ENCODE measurements around the gene GP2.

The GP2 gene

DNA sequence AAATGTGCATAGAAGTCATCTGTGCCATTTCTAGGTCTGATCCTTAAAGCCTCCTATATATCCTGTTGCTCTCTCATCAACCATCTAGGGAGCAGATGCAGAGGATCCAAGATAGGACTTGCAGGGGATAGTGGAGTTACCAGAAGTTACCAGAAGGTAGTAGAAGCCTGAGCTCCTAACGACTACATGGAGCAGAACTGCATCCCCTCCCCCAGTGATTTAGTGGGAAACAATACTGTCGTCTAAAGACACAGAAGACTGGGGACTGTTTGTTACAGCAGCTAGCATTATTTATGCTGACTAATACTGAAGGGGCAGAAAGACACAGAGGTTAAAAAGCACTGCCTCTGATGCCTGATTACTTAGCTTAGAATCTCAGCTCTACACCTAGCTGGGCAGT, 15.8 kb downstream of the GP2 start:
- no peak for FAIRE-seq
- no peak for DNase-seq (ENCODE audit: insufficient read length)

GRCh38 chr16:20310421-20311395, 16.6 kb downstream of the GP2 start:
- FAIRE-seq (no peak), DNase-seq (ENCODE audit: insufficient read length) (no peak)
- no peak for TF ChIP-seq POLR2A (IDR thresholded peaks at IDR 0.05; ENCODE audit: low read depth, low read length)
- no peak for TF ChIP-seq TAF1 (IDR thresholded peaks at IDR 0.05; ENCODE audit: borderline replicate concordance, low read depth, low read length)
- TF ChIP-seq POLR2AphosphoS5 (IDR thresholded peaks at IDR 0.05; ENCODE audit: low read depth, low read length): no peak

More for the DNA sequence above, 15.8 kb downstream of the GP2 start:
- TF ChIP-seq POLR2AphosphoS5 (IDR thresholded peaks at IDR 0.05; ENCODE audit: low read depth, low read length) (no peak), POLR2A (IDR thresholded peaks at IDR 0.05; ENCODE audit: low read depth, low read length) (no peak), TAF1 (IDR thresholded peaks at IDR 0.05; ENCODE audit: borderline replicate concordance, low read depth, low read length) (no peak)

DNA sequence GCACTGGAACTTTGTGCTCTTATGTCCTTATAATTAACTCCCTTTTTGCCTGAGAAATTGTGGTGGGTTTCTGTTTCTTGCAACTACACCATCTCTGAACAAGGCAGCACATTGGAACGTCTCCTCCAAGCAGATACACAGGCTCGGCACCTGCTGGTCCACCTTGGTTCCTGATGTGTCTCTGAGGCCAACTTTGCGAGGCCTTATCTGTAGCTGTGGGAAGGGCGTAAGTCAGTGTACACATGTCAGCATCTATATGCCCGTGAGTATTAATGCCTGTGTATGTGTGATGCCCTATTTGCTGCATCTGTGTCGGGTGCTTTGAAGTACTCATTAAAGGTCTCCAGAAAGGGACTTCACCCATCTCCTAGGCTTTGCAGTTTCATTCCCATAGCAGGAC, 17.5 kb downstream of the GP2 start:
- TF ChIP-seq POLR2A (IDR thresholded peaks at IDR 0.05; ENCODE audit: low read depth, low read length) (no peak), TAF1 (IDR thresholded peaks at IDR 0.05; ENCODE audit: borderline replicate concordance, low read depth, low read length) (no peak), POLR2AphosphoS5 (IDR thresholded peaks at IDR 0.05; ENCODE audit: low read depth, low read length) (no peak)
- FAIRE-seq (no peak), DNase-seq (ENCODE audit: insufficient read length) (no peak)

GRCh38 chr16:20308801-20309590, 18.3 kb downstream of the GP2 start:
- TF ChIP-seq POLR2AphosphoS5 (IDR thresholded peaks at IDR 0.05; ENCODE audit: low read depth, low read length) (no peak), TAF1 (IDR thresholded peaks at IDR 0.05; ENCODE audit: borderline replicate concordance, low read depth, low read length) (no peak), POLR2A (IDR thresholded peaks at IDR 0.05; ENCODE audit: low read depth, low read length) (no peak)
- no peak for FAIRE-seq
- DNase-seq (ENCODE audit: insufficient read length): no peak

- TF ChIP-seq TAF1 (IDR thresholded peaks at IDR 0.05; ENCODE audit: borderline replicate concordance, low read depth, low read length): no peak
- no peak for TF ChIP-seq POLR2A (IDR thresholded peaks at IDR 0.05; ENCODE audit: low read depth, low read length)
- TF ChIP-seq POLR2AphosphoS5 (IDR thresholded peaks at IDR 0.05; ENCODE audit: low read depth, low read length): no peak
- FAIRE-seq (no peak), DNase-seq (ENCODE audit: insufficient read length) (no peak)
Observed at GRCh38 chr16:20308266-20308665, 19.0 kb downstream of the GP2 start.

GRCh38 chr16:20307791-20308190, 19.5 kb downstream of the GP2 start:
- FAIRE-seq (no peak), DNase-seq (ENCODE audit: insufficient read length) (no peak)
- TF ChIP-seq POLR2A (IDR thresholded peaks at IDR 0.05; ENCODE audit: low read depth, low read length) (no peak), TAF1 (IDR thresholded peaks at IDR 0.05; ENCODE audit: borderline replicate concordance, low read depth, low read length) (no peak), POLR2AphosphoS5 (IDR thresholded peaks at IDR 0.05; ENCODE audit: low read depth, low read length) (no peak)

GRCh38 chr16:20307240-20307671, 20.1 kb downstream of the GP2 start:
- no peak for DNase-seq (ENCODE audit: insufficient read length)
- TF ChIP-seq TAF1 (IDR thresholded peaks at IDR 0.05; ENCODE audit: borderline replicate concordance, low read depth, low read length): no peak
- no peak for TF ChIP-seq POLR2A (IDR thresholded peaks at IDR 0.05; ENCODE audit: low read depth, low read length)
- no peak for TF ChIP-seq POLR2AphosphoS5 (IDR thresholded peaks at IDR 0.05; ENCODE audit: low read depth, low read length)
- no peak for FAIRE-seq

DNA sequence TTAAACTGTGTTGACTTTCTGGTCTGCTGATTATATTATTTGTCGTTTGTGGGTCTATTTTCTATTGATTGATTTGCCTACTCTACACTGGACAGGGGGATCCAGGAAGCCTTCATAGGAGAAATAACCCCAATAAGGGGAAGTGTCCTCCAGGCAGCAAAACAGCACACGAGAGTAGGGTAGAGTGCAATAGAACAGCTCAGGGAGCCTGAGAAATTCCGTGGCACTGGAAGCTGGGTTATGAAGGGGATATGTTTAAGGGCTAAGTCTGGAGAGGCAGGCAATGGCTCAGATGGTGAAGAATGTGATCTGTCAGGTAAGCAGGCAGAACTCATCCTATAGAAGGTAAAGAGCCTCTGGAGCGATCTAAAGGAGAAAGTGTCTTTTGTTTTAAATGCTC, 20.9 kb downstream of the GP2 start:
- FAIRE-seq (no peak), DNase-seq (ENCODE audit: insufficient read length) (no peak)
- TF ChIP-seq POLR2A (IDR thresholded peaks at IDR 0.05; ENCODE audit: low read depth, low read length): no peak
- TF ChIP-seq POLR2AphosphoS5 (IDR thresholded peaks at IDR 0.05; ENCODE audit: low read depth, low read length): no peak
- no peak for TF ChIP-seq TAF1 (IDR thresholded peaks at IDR 0.05; ENCODE audit: borderline replicate concordance, low read depth, low read length)

DNA sequence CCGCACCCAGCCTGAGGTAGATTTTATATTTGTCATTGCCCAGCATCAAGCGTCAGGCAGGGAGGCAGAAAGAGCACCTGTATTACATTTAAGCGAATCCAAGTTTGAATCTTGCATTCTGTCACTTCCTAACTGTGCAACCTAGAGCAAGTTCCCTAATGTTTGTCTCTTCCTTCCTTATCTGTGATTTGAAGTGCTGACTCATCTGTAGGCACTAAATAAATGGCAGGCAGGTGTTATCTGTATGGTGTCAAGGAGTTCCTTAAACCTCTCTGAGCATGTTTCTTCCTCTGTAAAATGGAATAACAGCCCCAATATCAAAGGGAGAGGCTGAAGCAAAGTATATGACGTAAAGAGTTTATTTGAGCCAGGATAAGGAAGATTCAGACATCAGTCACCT, 24.3 kb downstream of the GP2 start:
- no peak for TF ChIP-seq TAF1 (IDR thresholded peaks at IDR 0.05; ENCODE audit: borderline replicate concordance, low read depth, low read length)
- TF ChIP-seq POLR2A (IDR thresholded peaks at IDR 0.05; ENCODE audit: low read depth, low read length): no peak
- no peak for TF ChIP-seq POLR2AphosphoS5 (IDR thresholded peaks at IDR 0.05; ENCODE audit: low read depth, low read length)
- DNase-seq (ENCODE audit: insufficient read length) (no peak), FAIRE-seq (no peak)

DNA sequence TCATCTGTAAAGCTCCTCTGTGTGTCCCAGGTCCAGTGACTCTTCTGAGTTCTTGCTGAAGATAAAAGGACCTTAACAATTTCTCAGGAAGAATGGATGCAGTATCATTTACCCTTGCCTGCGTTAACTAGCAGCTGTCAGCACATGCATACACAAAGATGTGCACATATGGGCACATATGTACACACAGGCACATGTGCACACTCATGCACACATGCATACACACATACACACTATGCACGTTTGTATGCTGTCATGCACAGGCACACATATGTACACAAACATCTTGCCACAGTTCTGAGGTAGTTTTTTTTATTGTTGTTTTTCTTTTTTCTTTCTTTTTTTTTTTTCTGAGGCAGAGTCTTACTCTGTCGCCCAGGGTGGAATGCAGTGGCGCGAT, 24.9 kb downstream of the GP2 start:
- FAIRE-seq (no peak), DNase-seq (ENCODE audit: insufficient read length) (no peak)
- TF ChIP-seq POLR2A (IDR thresholded peaks at IDR 0.05; ENCODE audit: low read depth, low read length) (no peak), TAF1 (IDR thresholded peaks at IDR 0.05; ENCODE audit: borderline replicate concordance, low read depth, low read length) (no peak), POLR2AphosphoS5 (IDR thresholded peaks at IDR 0.05; ENCODE audit: low read depth, low read length) (no peak)

- no peak for DNase-seq (ENCODE audit: insufficient read length)
- TF ChIP-seq POLR2AphosphoS5 (IDR thresholded peaks at IDR 0.05; ENCODE audit: low read depth, low read length): no peak
- TF ChIP-seq POLR2A (IDR thresholded peaks at IDR 0.05; ENCODE audit: low read depth, low read length): no peak
- no peak for TF ChIP-seq TAF1 (IDR thresholded peaks at IDR 0.05; ENCODE audit: borderline replicate concordance, low read depth, low read length)
- FAIRE-seq: no peak
Observed at GRCh38 chr16:20301840-20302239, 25.5 kb downstream of the GP2 start.

Data from GM12892 (cell line).